ENCODE results near the gene SORCS1.

DNA sequence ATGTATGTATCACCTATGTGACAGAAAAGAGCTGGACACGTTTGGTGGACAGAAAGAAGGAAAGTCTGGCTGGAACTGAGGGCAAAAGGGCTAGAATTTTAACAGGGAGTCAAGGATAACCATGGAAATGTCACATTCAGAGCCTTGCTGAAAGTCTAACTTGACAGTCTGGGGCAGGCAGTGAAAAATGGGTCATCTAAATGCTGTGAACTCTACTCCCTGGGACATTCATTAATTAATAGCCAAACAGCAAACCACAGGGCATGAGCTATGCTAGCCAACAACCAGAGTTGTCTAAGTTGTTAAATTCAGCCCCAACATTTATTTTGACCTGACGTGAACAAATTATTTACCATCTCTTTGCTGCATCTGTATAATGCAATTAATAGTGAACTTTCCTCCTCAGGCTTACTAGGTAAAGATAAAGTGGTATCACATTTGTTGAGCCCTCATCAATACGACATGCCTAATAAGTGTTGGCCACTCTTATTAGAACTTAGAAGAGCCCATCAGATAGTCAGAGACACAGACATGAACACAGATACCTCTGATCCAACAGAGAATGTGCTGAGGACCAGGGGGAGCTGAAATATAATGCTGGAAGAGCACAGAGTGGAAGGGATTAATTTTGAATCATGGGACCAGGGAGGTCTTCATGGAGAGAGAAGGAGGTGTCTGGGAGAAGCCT, 109.9 kb downstream of the SORCS1 start:
- TF ChIP-seq, protein P1, sequence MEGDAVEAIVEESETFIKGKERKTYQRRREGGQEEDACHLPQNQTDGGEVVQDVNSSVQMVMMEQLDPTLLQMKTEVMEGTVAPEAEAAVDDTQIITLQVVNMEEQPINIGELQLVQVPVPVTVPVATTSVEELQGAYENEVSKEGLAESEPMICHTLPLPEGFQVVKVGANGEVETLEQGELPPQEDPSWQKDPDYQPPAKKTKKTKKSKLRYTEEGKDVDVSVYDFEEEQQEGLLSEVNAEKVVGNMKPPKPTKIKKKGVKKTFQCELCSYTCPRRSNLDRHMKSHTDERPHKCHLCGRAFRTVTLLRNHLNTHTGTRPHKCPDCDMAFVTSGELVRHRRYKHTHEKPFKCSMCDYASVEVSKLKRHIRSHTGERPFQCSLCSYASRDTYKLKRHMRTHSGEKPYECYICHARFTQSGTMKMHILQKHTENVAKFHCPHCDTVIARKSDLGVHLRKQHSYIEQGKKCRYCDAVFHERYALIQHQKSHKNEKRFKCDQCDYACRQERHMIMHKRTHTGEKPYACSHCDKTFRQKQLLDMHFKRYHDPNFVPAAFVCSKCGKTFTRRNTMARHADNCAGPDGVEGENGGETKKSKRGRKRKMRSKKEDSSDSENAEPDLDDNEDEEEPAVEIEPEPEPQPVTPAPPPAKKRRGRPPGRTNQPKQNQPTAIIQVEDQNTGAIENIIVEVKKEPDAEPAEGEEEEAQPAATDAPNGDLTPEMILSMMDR (IDR thresholded peaks at IDR 0.05): no peak
- no peak for TF ChIP-seq POLR2A (IDR thresholded peaks at IDR 0.05)
